WERI-Rb-1 (cell line): Measurements from ENCODE around the gene RAB11FIP2.

Experiments
- DNase-seq: peaks from one replicate; pipeline ENCODE4 v3.0.0-alpha.2; 2020
- H3K27ac ChIP-seq: fragments of 250-450 bp; sonication (Bioruptor Pico); 2 replicates; pipeline ENCODE4 v1.5.1; 2020; ENCODE audit warnings: mild to moderate bottlenecking, moderate library complexity
- H3K27me3 ChIP-seq: fragments of 250-450 bp; sonication (Bioruptor Pico); 2 replicates; pipeline ENCODE4 v1.5.1; 2021; ENCODE audit warnings: mild to moderate bottlenecking, low read depth, moderate library complexity; ENCODE audit not compliant: insufficient read depth, severe bottlenecking
- H3K36me3 ChIP-seq: fragments of 250-450 bp; sonication (Bioruptor Pico); 2 replicates; pipeline ENCODE4 v1.5.1; 2020; ENCODE audit warnings: mild to moderate bottlenecking, moderate library complexity
- H3K4me3 ChIP-seq: 2 replicates; pipeline ENCODE4 v1.5.1; 2011; ENCODE audit warnings: low read depth, mild to moderate bottlenecking, control low read depth, low read length
- H3K9me3 ChIP-seq: fragments of 250-450 bp; sonication (Bioruptor Pico); 2 replicates; pipeline ENCODE4 v1.5.1; 2021; ENCODE audit warnings: mild to moderate bottlenecking, moderate library complexity; ENCODE audit not compliant: severe bottlenecking
- TF ChIP-seq, protein P1 (sequence below): IDR thresholded peaks from 2 replicates; pipeline ENCODE4 v1.5.1; 2011; ENCODE audit warnings: low read depth, mild to moderate bottlenecking, control low read depth, inconsistent platforms, low read length

RAB11FIP2 gene

DNA sequence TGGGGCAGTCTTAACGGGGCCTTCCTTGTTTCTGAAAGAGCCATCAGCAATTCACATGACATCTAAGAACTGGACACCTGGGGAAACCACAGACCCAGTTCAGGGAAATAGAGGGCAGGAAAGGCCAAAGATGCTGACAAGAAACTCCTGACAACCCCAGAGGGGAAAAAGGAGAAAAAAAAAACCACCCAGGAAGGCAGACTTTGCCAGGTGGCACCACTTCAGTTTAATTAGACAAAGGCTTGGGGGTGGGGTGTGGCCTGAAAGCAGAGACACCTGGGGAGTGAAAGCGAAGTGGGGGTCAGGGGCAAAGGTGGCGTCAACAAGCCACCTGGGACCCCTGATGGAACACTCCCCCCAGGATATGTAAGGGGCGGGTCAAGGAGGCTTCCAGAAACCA is 53.6 kb downstream of the RAB11FIP2 start:
- no peak overlapping the region for H3K4me3 ChIP-seq
- DNase-seq, result no peak
- TF ChIP-seq, protein P1, sequence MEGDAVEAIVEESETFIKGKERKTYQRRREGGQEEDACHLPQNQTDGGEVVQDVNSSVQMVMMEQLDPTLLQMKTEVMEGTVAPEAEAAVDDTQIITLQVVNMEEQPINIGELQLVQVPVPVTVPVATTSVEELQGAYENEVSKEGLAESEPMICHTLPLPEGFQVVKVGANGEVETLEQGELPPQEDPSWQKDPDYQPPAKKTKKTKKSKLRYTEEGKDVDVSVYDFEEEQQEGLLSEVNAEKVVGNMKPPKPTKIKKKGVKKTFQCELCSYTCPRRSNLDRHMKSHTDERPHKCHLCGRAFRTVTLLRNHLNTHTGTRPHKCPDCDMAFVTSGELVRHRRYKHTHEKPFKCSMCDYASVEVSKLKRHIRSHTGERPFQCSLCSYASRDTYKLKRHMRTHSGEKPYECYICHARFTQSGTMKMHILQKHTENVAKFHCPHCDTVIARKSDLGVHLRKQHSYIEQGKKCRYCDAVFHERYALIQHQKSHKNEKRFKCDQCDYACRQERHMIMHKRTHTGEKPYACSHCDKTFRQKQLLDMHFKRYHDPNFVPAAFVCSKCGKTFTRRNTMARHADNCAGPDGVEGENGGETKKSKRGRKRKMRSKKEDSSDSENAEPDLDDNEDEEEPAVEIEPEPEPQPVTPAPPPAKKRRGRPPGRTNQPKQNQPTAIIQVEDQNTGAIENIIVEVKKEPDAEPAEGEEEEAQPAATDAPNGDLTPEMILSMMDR, result no peak
- H3K36me3 ChIP-seq, result no peaks in the 10 kb centered on the region
- peaks cover 2% of the 10 kb centered on the region for H3K9me3 ChIP-seq
- H3K27ac ChIP-seq, result no peak overlapping the region
- no peaks in the 10 kb centered on the region for H3K27me3 ChIP-seq

DNA sequence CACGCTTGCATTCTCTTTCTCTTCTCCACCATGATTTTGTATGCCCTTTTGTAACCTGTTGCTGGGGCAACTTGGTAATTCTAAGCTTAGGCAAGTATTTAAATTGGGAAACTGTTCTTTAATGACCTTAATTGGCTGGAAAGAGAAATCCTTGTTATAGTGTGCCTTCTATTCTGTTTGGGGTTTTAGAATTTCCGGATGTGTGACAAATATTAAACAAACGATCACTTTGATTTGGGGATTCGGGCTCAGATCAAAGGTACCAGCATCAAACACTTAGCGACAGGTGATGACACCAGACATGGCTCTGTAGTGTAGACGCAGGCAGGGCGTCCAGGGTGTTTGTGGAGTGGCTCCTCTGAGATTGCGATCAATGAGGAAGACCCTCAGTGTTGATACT is 55.0 kb downstream of the RAB11FIP2 start:
- DNase-seq, result no peak
- TF ChIP-seq, protein P1, result no peak
- H3K27ac ChIP-seq, result no peak overlapping the region
- no peaks in the 10 kb centered on the region for H3K27me3 ChIP-seq
- no peak overlapping the region for H3K4me3 ChIP-seq
- no peaks in the 10 kb centered on the region for H3K36me3 ChIP-seq
- peaks cover 2% of the 10 kb centered on the region for H3K9me3 ChIP-seq

DNA sequence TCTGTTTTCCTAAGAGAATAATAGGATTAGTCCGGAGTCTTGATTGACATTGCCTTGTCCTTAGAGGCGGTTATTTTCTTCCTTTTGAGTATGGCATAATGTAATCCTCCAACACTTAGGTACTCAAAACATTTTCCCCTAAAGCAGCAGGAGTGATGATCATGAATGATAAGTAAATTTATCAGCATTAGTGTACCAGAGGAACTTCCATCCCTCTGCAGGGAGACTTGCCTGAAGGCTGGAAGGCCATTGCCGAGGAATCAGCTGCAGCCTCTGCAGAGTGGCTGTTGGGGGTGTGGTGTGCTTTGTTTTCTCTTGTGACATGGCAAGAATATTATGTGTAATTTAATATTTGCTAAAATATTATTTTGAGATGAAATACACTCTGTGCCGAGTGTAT is 56.8 kb downstream of the RAB11FIP2 start:
- peak overlapping the region; percentile 14 for H3K4me3 ChIP-seq
- TF ChIP-seq, protein P1, result no peak
- no peaks in the 10 kb centered on the region for H3K27me3 ChIP-seq
- no peaks in the 10 kb centered on the region for H3K36me3 ChIP-seq
- peak; percentile 39 for DNase-seq
- H3K9me3 ChIP-seq, result peaks cover 2% of the 10 kb centered on the region
- peak overlapping the region; percentile 59 for H3K27ac ChIP-seq

DNA sequence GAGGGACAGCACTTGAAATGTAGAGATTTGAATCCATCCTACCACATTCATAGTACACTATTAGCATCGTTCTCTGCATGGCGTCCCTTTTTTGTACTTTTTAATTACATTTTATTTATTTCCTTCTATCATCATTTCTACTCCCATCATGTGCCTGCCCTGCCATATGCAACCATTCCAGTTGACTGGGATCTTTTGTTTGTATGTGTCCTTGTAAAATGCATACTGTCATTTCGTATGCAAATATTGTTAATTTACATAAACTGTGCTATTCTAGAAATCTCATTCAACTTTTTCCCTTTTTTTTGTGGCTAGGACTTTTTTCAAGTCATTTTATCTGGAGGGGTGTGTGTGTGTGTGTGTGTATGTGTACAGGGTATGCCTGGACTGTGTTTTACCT is 57.9 kb downstream of the RAB11FIP2 start:
- no peak overlapping the region for H3K27ac ChIP-seq
- H3K27me3 ChIP-seq, result no peaks in the 10 kb centered on the region
- no peak for DNase-seq
- H3K9me3 ChIP-seq, result peaks cover 2% of the 10 kb centered on the region
- TF ChIP-seq, protein P1, result no peak
- H3K4me3 ChIP-seq, result no peak overlapping the region
- H3K36me3 ChIP-seq, result no peaks in the 10 kb centered on the region

DNA sequence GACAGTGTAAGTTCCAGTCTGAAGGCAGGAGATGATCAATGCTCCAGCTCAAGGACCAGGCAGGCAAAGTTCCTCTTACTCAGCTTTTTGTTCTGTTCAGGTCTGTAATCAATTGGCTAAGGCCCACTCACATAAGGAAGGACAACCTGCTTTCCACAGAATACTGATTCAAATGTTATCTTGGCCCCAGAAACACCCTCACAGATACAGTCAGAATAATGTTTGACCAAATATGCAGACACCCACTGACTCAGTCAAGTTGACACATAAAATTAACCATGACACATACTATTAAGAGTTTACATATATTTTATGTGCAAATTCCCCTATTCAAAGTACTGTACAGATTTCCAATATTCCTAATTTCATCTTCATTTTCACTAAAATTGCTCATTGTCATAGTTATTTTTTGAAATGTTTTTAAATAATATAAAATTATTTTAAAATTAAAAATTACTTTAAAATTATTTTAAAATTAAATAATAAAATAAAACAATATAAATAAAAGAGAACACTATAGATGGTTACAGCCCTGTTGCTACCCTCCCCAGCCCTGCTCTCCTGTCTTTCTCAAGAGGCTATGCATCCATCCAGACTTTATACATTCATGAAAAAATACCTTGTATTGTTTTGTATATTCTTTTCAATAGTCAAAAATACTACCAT is 59.4 kb downstream of the RAB11FIP2 start:
- TF ChIP-seq, protein P1, result no peak
- Histone ChIP-seq H3K36me3 (no peaks in the 10 kb centered on the region), H3K27me3 (no peaks in the 10 kb centered on the region), H3K9me3 (peaks cover 2% of the 10 kb centered on the region), H3K27ac (no peak overlapping the region), H3K4me3 (no peak overlapping the region)
- no peak for DNase-seq

DNA sequence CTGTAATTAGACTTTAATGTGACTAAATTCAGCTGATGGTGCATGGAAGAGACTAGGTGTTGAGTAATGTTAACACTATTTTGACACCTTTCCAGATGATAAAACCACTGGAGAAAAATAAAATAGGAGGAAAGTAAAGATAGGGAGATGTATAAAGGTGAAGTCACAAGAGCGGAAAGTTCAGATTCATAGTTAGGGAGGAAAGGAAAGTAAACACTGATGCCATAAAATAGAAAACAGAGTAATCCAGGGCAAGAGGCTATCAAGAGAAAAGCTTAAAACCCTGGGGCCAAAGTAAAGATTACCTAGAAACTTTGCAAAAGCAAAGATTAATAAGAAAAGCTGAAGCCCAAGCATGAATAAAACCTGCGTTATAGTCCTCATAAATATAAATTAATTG is 62.8 kb downstream of the RAB11FIP2 start:
- H3K36me3 ChIP-seq, result no peaks in the 10 kb centered on the region
- TF ChIP-seq, protein P1, result no peak
- DNase-seq, result no peak
- H3K4me3 ChIP-seq, result no peak overlapping the region
- no peaks in the 10 kb centered on the region for H3K27me3 ChIP-seq
- H3K9me3 ChIP-seq, result peaks cover 2% of the 10 kb centered on the region
- H3K27ac ChIP-seq, result no peak overlapping the region
